Neural progenitor cell (in vitro differentiated cells): ENCODE results near the gene PORCN. TPM values are rescaled to one million over a fixed set of nuclear protein-coding genes. Genes with fewer than 3 reads are reported as not detected.

Experiments used
- DNase-seq: peaks from one replicate; pipeline ENCODE4 v3.0.0-alpha.2; 2016; ENCODE audit warnings: low spot score
- H2AFZ ChIP-seq: fragments of 200-600 bp; sonication (generic); replicated peaks from 2 replicates; pipeline ENCODE4 v1.6.1; 2016; ENCODE audit warnings: antibody characterized with exemption
- H3F3A ChIP-seq: fragments of 200-600 bp; sonication (generic); 2 replicates; pipeline ENCODE4 v1.6.1; 2016; ENCODE audit warnings: antibody characterized with exemption, low read depth
- H3K27ac ChIP-seq: fragments of 200-600 bp; sonication (generic); 2 replicates; pipeline ENCODE4 v1.5.1; 2016; ENCODE audit warnings: mild to moderate bottlenecking
- H3K27me3 ChIP-seq: fragments of 200-600 bp; sonication (generic); 2 replicates; pipeline ENCODE4 v1.6.1; 2016; ENCODE audit warnings: mild to moderate bottlenecking, moderate library complexity
- H3K36me3 ChIP-seq: fragments of 200-600 bp; sonication (generic); 2 replicates; pipeline ENCODE4 v1.5.1; 2016
- H3K4me1 ChIP-seq: fragments of 200-600 bp; sonication (generic); 2 replicates; pipeline ENCODE4 v1.6.1; 2016; ENCODE audit warnings: mixed run types
- H3K4me2 ChIP-seq: fragments of 200-600 bp; sonication (generic); 2 replicates; pipeline ENCODE4 v1.6.1; 2016
- H3K4me3 ChIP-seq: fragments of 200-600 bp; sonication (generic); 2 replicates; pipeline ENCODE4 v1.5.1; 2016
- H3K79me2 ChIP-seq: fragments of 200-600 bp; sonication (generic); 2 replicates; pipeline ENCODE4 v1.6.1; 2016; ENCODE audit warnings: low read depth
- H3K9ac ChIP-seq: fragments of 200-600 bp; sonication (generic); 2 replicates; pipeline ENCODE4 v1.6.1; 2016
- H3K9me3 ChIP-seq: fragments of 200-600 bp; sonication (generic); 2 replicates; pipeline ENCODE4 v1.5.1; 2016; ENCODE audit warnings: low read depth
- H4K20me1 ChIP-seq: fragments of 200-600 bp; sonication (generic); 2 replicates; pipeline ENCODE4 v1.6.1; 2016; ENCODE audit warnings: low read depth
- H3K27ac Mint-ChIP-seq: 3 replicates; pipeline ENCODE4 v1.8.0; 2021; ENCODE audit warnings: mixed read lengths
- H3K27me3 Mint-ChIP-seq: 2 replicates; pipeline ENCODE4 v1.8.0; 2022; ENCODE audit warnings: low read depth, mild to moderate bottlenecking, inconsistent platforms, moderate library complexity, mixed read lengths; ENCODE audit not compliant: insufficient read depth
- H3K36me3 Mint-ChIP-seq: 3 replicates; pipeline ENCODE4 v1.8.0; 2021; ENCODE audit warnings: mixed read lengths
- H3K4me1 Mint-ChIP-seq: 3 replicates; pipeline ENCODE4 v1.8.0; 2021; ENCODE audit warnings: mixed read lengths
- H3K4me3 Mint-ChIP-seq: 3 replicates; pipeline ENCODE4 v1.8.0; 2021; ENCODE audit warnings: mild to moderate bottlenecking, moderate library complexity, mixed read lengths
- H3K9me3 Mint-ChIP-seq: 3 replicates; pipeline ENCODE4 v1.8.0; 2020; ENCODE audit warnings: mixed read lengths
- CTCF ChIP-seq: fragments of 200-600 bp; sonication (generic); IDR thresholded peaks from 2 replicates; pipeline ENCODE4 v1.5.1; 2017; ENCODE audit warnings: antibody characterized with exemption, mild to moderate bottlenecking
- EZH2 ChIP-seq: fragments of 200-600 bp; sonication (generic); IDR thresholded peaks from 2 replicates; pipeline ENCODE4 v1.6.1; 2017; ENCODE audit warnings: antibody characterized with exemption, mild to moderate bottlenecking, moderate library complexity
- EZH2phosphoT487 ChIP-seq: fragments of 200-600 bp; sonication (generic); IDR thresholded peaks from 2 replicates; pipeline ENCODE4 v1.6.1; 2017; ENCODE audit warnings: antibody characterized with exemption
- total RNA-seq: library from RNA; depleted of rRNA; stranded (reverse); fragments of >200 nt; gene quantifications from 2 replicates; pipeline ENCODE4 v1.2.3, GENCODE V29; 2015; ENCODE audit warnings: low replicate concordance

PORCN gene
- total RNA-seq, 1 donor from 2014 or later, result 10.8 TPM

GRCh38 chrX:48531358-48531959, 22.7 kb downstream of the PORCN start:
- no peak overlapping the region for H3K4me2 ChIP-seq
- H4K20me1 ChIP-seq, result no peaks in the 10 kb centered on the region
- DNase-seq, result no peak
- Mint-ChIP-seq H3K4me1 (no peaks in the 10 kb centered on the region), H3K27me3 (peaks cover 6% of the 10 kb centered on the region), H3K9me3 (peaks cover 12% of the 10 kb centered on the region), H3K36me3 (peaks cover 12% of the 10 kb centered on the region), H3K27ac (no peak overlapping the region), H3K4me3 (no peak overlapping the region)
- H3K4me1 ChIP-seq, result no peaks in the 10 kb centered on the region
- H3K4me3 ChIP-seq, result no peak overlapping the region
- H3K27me3 ChIP-seq, result no peaks in the 10 kb centered on the region
- H2AFZ ChIP-seq, result no peak overlapping the region
- H3F3A ChIP-seq, result no peaks in the 10 kb centered on the region
- H3K36me3 ChIP-seq, result no peaks in the 10 kb centered on the region
- H3K79me2 ChIP-seq, result no peaks in the 10 kb centered on the region
- H3K9me3 ChIP-seq, result no peaks in the 10 kb centered on the region
- H3K27ac ChIP-seq, result no peak overlapping the region
- H3K9ac ChIP-seq, result no peak overlapping the region
- TF ChIP-seq CTCF (no peak), EZH2 (no peak), EZH2phosphoT487 (no peak)

- no peak for DNase-seq
- peaks cover 10% of the 10 kb centered on the region for H3K9me3 Mint-ChIP-seq
- Histone ChIP-seq H3K27me3 (no peaks in the 10 kb centered on the region), H3K27ac (no peak overlapping the region), H3K4me3 (no peak overlapping the region), H3K4me2 (no peak overlapping the region), H3K4me1 (no peaks in the 10 kb centered on the region), H3F3A (no peaks in the 10 kb centered on the region), H3K36me3 (no peaks in the 10 kb centered on the region), H3K9me3 (no peaks in the 10 kb centered on the region), H3K9ac (no peak overlapping the region), H4K20me1 (no peaks in the 10 kb centered on the region), H2AFZ (no peak overlapping the region), H3K79me2 (no peaks in the 10 kb centered on the region)
- H3K27ac Mint-ChIP-seq, result no peak overlapping the region
- H3K36me3 Mint-ChIP-seq, result peaks cover 8% of the 10 kb centered on the region
- no peaks in the 10 kb centered on the region for H3K4me1 Mint-ChIP-seq
- peaks cover 8% of the 10 kb centered on the region for H3K27me3 Mint-ChIP-seq
- no peak overlapping the region for H3K4me3 Mint-ChIP-seq
- TF ChIP-seq EZH2phosphoT487, result no peak
- no peak for TF ChIP-seq CTCF
- TF ChIP-seq EZH2, result no peak
Observed at GRCh38 chrX:48532161-48532560, 23.4 kb downstream of the PORCN start.

GRCh38 chrX:48533165-48533564, 24.4 kb downstream of the PORCN start:
- DNase-seq, result no peak
- no peak overlapping the region for H2AFZ ChIP-seq
- H3K9ac ChIP-seq, result no peak overlapping the region
- no peak overlapping the region for H3K4me3 Mint-ChIP-seq
- no peak overlapping the region for H3K4me3 ChIP-seq
- H3K27me3 Mint-ChIP-seq, result peaks cover 9% of the 10 kb centered on the region
- H3K27ac ChIP-seq, result no peak overlapping the region
- H3K79me2 ChIP-seq, result no peaks in the 10 kb centered on the region
- H3K36me3 ChIP-seq, result no peaks in the 10 kb centered on the region
- no peak overlapping the region for H3K4me2 ChIP-seq
- H3K36me3 Mint-ChIP-seq, result peaks cover 7% of the 10 kb centered on the region
- peaks cover 10% of the 10 kb centered on the region for H3K9me3 Mint-ChIP-seq
- no peaks in the 10 kb centered on the region for H3F3A ChIP-seq
- H3K4me1 Mint-ChIP-seq, result no peaks in the 10 kb centered on the region
- no peaks in the 10 kb centered on the region for H3K9me3 ChIP-seq
- no peaks in the 10 kb centered on the region for H3K27me3 ChIP-seq
- no peak for TF ChIP-seq EZH2
- no peak for TF ChIP-seq CTCF
- no peak for TF ChIP-seq EZH2phosphoT487
- no peaks in the 10 kb centered on the region for H3K4me1 ChIP-seq
- no peaks in the 10 kb centered on the region for H4K20me1 ChIP-seq
- no peak overlapping the region for H3K27ac Mint-ChIP-seq
